ENCODE results near the gene OR5D18.
"Not testable (repeated sequence)": the region's sequence is repeated elsewhere in the genome, so short reads cannot be mapped to it uniquely, and the experiment has no call there.

Gene OR5D18

DNA sequence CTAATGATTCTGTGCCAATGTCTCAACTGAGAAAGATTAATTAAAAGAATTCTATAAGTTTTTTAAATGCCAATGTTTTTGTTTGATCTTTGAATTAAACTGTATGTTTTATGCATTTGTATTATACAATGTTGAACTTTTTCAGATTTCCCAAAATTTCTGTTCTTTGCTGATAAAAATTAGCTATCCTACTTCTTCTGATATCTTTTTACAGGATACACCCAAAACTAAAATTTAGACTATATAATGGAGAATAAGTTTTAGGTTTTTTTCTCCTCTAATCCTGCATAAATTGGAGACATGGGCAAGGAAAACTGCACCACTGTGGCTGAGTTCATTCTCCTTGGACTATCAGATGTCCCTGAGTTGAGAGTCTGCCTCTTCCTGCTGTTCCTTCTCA is 7.5 kb downstream of the OR5D18 start, which contains the start of gene OR5L2:
Gene OR5L2, plus strand, starts transcription at position 301 of the 400 bp plus-strand sequence. Its CDS starts 0 bp downstream, at position 301.
- H3K4me3 ChIP-seq (ENCODE audit: low read length) = no peak within 1 kb of the TSS
- TF ChIP-seq, protein P1, sequence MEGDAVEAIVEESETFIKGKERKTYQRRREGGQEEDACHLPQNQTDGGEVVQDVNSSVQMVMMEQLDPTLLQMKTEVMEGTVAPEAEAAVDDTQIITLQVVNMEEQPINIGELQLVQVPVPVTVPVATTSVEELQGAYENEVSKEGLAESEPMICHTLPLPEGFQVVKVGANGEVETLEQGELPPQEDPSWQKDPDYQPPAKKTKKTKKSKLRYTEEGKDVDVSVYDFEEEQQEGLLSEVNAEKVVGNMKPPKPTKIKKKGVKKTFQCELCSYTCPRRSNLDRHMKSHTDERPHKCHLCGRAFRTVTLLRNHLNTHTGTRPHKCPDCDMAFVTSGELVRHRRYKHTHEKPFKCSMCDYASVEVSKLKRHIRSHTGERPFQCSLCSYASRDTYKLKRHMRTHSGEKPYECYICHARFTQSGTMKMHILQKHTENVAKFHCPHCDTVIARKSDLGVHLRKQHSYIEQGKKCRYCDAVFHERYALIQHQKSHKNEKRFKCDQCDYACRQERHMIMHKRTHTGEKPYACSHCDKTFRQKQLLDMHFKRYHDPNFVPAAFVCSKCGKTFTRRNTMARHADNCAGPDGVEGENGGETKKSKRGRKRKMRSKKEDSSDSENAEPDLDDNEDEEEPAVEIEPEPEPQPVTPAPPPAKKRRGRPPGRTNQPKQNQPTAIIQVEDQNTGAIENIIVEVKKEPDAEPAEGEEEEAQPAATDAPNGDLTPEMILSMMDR (IDR thresholded peaks at IDR 0.05; ENCODE audit: insufficient read depth, low read depth, low read length, missing control alignments) = no peak
- no peak for DNase-seq (ENCODE audit: low read depth)

DNA sequence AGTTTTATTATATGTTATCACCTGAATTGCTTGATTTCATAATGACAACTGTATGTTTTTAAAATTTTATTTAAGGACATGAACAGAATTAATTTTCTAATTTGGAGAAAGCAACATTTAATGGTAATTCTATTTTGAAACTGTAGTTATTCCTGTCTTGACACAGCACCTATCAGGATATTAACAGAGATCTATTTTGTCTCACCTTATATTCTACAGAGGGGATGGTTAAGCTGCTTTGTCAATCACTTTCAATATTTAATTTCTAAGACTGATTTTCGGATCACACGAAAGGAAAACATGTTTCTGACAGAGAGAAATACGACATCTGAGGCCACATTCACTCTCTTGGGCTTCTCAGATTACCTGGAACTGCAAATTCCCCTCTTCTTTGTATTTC is 19.0 kb downstream of the OR5D18 start, which contains the start of gene OR5D16:
Gene OR5D16, plus strand, starts transcription at position 301 of the 400 bp plus-strand sequence. Its CDS starts 0 bp downstream, at position 301.
- H3K4me3 ChIP-seq (ENCODE audit: low read length) = no peak within 1 kb of the TSS
- TF ChIP-seq, protein P1 (IDR thresholded peaks at IDR 0.05; ENCODE audit: insufficient read depth, low read depth, low read length, missing control alignments) = no peak
- no peak for DNase-seq (ENCODE audit: low read depth)

DNA sequence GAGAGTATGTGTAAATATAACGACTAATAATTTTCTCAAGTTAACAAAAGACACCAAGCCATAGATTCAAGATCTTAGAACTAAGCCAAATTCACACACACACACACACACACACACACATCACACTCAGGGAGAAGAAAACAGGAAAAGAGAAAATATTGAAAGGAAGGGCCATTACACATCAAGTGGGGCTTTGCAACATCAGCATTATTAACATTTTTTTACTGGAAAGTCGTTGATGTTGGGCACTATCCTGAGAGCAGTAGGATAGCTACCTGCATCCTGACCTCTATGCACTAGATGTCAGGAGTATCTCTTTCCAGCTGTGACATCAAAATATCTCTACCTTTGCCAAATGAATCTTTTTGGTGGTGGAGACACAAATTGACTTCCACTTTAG is 28.0 kb downstream of the OR5D18 start:
- TF ChIP-seq, protein P1 (IDR thresholded peaks at IDR 0.05; ENCODE audit: insufficient read depth, low read depth, low read length, missing control alignments) = no peak
- no peak overlapping the region for H3K4me3 ChIP-seq (ENCODE audit: low read length)
- DNase-seq (ENCODE audit: low read depth) = no peak

DNA sequence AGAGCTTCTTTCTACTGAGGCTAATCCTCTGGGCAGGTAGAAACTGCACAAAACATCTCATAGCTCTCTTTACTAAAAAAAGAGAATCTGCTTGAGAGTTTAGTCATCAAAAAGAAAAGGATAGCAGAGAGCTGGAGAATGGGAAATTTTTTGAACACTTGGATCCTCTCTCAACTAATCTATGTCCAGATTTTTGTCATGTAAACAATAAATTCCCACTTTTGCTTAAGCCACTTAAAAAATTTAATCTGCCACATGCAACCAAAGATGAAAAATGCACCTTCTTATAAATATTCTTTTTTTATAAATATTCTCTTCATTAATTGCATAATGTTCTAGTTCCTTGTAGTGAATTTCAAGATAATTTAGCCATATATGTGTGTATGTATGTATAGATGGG is 29.6 kb downstream of the OR5D18 start:
- TF ChIP-seq, protein P1 (IDR thresholded peaks at IDR 0.05; ENCODE audit: insufficient read depth, low read depth, low read length, missing control alignments) = no peak

GRCh38 chr11:55852141-55852540 is 32.7 kb downstream of the OR5D18 start:
- DNase-seq (ENCODE audit: low read depth) = no peak
- no peak overlapping the region for H3K4me3 ChIP-seq (ENCODE audit: low read length)
- TF ChIP-seq, protein P1 (IDR thresholded peaks at IDR 0.05; ENCODE audit: insufficient read depth, low read depth, low read length, missing control alignments) = no peak

More for the DNA sequence above, 29.6 kb downstream of the OR5D18 start:
- no peak overlapping the region for H3K4me3 ChIP-seq (ENCODE audit: low read length)
- no peak for DNase-seq (ENCODE audit: low read depth)

DNA sequence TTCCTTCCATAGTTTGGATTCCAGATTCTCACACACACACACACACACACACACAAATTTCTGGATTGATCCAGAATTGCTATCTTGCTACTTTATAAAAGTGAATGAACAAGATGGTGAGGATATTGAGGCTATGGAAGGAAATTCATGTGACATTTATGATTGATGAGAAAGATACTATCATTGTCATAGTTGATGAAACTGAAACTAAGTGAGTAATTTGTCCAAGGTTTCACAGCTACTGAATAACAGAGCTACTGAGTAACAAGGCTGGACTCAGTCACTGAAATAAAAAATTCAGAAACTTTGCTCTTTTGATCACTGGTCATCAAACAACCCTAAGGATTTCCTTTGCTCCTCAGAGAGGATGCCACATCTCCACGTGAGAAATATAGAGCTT is 35.3 kb downstream of the OR5D18 start:
- TF ChIP-seq, protein P1 (IDR thresholded peaks at IDR 0.05; ENCODE audit: insufficient read depth, low read depth, low read length, missing control alignments) = no peak
- no peak for DNase-seq (ENCODE audit: low read depth)
- no peak overlapping the region for H3K4me3 ChIP-seq (ENCODE audit: low read length)

- not testable (repeated sequence) for DNase-seq (ENCODE audit: low read depth); H3K4me3 ChIP-seq (ENCODE audit: low read length)
Measured at GRCh38 chr11:55867354-55867753, 47.9 kb downstream of the OR5D18 start.
